Colonic mucosa (tissue), 4 donors: ENCODE results near the gene UBE2QL1. TPM values are rescaled to one million over a fixed set of nuclear protein-coding genes. Genes with fewer than 3 reads are reported as not detected.

ENCODE experiments used
- DNase-seq: peaks from one replicate; pipeline ENCODE4 v3.0.0-alpha.2; 2020
- H3K27ac ChIP-seq: fragments of 200-600 bp; one replicate; pipeline ENCODE4 v1.8.0; 2021
- H3K27me3 ChIP-seq: fragments of 200-600 bp; one replicate; pipeline ENCODE4 v1.8.0; 2021
- H3K36me3 ChIP-seq: fragments of 200-600 bp; one replicate; pipeline ENCODE4 v1.8.0; 2021
- H3K4me1 ChIP-seq: fragments of 200-600 bp; one replicate; pipeline ENCODE4 v1.8.0; 2021; ENCODE audit warnings: mild to moderate bottlenecking
- H3K4me3 ChIP-seq: fragments of 200-600 bp; one replicate; pipeline ENCODE4 v1.8.0; 2021
- H3K9ac ChIP-seq, 2 donors: one replicate each; pipeline ENCODE4 v1.7.0; 2013; ENCODE audit warnings: control low read depth in 2 of 2, low read depth in 2 of 2, low read length in 2 of 2
- H3K9me3 ChIP-seq: fragments of 200-600 bp; one replicate; pipeline ENCODE4 v1.8.0; 2021
- intact Hi-C: fragments of 100-400 bp; cut with DNase I; formaldehyde crosslinking; loops from one replicate; pipeline ENCODE4 v1.14.1; 2022
- total RNA-seq, 2 donors: library from RNA; stranded (reverse); fragmentation: NEBNext Ultra II Directional in 1 of 2; extraction: Animal tissue kit (Norgen Biotek cat#: 25700) in 1 of 2; gene quantifications; one replicate each; pipeline ENCODE4 v1.2.1, GENCODE V29; 2021
- TF ChIP-seq, protein P1 (sequence below): fragments of 200-600 bp; IDR thresholded peaks from one replicate; pipeline ENCODE4 v1.8.0; 2022; ENCODE audit warnings: antibody characterized with exemption, mild to moderate bottlenecking
- donor health status: healthy.
- donor health status: DM: no; HTN: no; CAD: no.
- donor health status: DM: no; HTN: no; CAD: no.

The UBE2QL1 gene
- total RNA-seq, 2 donors from 2014 or later = 0.12 to 0.35 TPM

DNA sequence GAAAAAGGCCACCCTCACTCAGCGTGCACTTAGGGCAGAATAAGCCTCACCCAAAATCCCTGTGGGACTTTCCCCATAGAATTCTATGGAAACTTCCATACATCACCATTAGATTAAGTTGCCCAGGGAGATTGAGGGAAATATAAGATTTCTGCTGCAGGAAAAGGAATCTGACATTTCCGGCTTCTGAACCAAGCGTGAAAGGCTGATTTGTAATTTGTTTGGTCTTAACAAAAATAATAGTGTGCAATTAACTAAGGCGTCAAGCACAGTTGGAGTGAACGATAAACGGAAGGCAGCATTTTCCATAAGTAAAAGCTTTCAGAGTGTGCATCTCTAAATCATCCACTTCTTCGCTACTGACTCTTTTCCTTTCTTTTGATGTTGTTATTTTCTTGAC lies 14.0 kb downstream of the UBE2QL1 start:
- H3K4me1 ChIP-seq = no peaks in the 10 kb centered on the region
- intact Hi-C loops = no loop called here
- DNase-seq = no peak
- no peak overlapping the region for H3K9ac ChIP-seq
- H3K4me3 ChIP-seq = no peak overlapping the region
- TF ChIP-seq, protein P1, sequence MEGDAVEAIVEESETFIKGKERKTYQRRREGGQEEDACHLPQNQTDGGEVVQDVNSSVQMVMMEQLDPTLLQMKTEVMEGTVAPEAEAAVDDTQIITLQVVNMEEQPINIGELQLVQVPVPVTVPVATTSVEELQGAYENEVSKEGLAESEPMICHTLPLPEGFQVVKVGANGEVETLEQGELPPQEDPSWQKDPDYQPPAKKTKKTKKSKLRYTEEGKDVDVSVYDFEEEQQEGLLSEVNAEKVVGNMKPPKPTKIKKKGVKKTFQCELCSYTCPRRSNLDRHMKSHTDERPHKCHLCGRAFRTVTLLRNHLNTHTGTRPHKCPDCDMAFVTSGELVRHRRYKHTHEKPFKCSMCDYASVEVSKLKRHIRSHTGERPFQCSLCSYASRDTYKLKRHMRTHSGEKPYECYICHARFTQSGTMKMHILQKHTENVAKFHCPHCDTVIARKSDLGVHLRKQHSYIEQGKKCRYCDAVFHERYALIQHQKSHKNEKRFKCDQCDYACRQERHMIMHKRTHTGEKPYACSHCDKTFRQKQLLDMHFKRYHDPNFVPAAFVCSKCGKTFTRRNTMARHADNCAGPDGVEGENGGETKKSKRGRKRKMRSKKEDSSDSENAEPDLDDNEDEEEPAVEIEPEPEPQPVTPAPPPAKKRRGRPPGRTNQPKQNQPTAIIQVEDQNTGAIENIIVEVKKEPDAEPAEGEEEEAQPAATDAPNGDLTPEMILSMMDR = no peak
- H3K36me3 ChIP-seq = no peaks in the 10 kb centered on the region
- H3K27me3 ChIP-seq = no peaks in the 10 kb centered on the region
- H3K27ac ChIP-seq = no peak overlapping the region
- H3K9me3 ChIP-seq = no peaks in the 10 kb centered on the region

DNA sequence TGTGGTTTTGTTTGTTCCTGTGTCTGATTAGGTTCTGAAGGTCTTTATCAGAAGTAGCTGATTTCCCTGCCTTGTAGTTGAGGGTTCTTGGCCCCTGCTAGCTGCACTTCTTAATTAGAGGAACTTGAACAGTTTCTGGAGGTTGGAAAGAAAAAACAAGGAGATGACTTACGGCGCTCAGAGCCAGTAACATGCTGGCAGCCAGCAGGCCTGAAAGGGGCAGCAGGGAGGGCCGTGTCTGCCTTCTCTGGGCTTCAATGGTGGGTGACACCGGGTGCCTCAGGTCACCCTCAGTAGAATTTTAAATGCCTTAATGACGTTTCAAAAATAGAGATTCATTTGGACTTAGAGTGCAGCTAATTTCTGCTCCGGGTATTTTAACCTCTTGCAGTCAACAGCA lies 15.8 kb downstream of the UBE2QL1 start:
- Histone ChIP-seq H3K4me3 (no peak overlapping the region), H3K36me3 (no peaks in the 10 kb centered on the region), H3K27me3 (no peaks in the 10 kb centered on the region), H3K27ac (no peak overlapping the region), H3K9me3 (no peaks in the 10 kb centered on the region), H3K9ac (no peak overlapping the region), H3K4me1 (no peaks in the 10 kb centered on the region)
- TF ChIP-seq, protein P1 = no peak
- intact Hi-C loops = no loop called here
- no peak for DNase-seq

DNA sequence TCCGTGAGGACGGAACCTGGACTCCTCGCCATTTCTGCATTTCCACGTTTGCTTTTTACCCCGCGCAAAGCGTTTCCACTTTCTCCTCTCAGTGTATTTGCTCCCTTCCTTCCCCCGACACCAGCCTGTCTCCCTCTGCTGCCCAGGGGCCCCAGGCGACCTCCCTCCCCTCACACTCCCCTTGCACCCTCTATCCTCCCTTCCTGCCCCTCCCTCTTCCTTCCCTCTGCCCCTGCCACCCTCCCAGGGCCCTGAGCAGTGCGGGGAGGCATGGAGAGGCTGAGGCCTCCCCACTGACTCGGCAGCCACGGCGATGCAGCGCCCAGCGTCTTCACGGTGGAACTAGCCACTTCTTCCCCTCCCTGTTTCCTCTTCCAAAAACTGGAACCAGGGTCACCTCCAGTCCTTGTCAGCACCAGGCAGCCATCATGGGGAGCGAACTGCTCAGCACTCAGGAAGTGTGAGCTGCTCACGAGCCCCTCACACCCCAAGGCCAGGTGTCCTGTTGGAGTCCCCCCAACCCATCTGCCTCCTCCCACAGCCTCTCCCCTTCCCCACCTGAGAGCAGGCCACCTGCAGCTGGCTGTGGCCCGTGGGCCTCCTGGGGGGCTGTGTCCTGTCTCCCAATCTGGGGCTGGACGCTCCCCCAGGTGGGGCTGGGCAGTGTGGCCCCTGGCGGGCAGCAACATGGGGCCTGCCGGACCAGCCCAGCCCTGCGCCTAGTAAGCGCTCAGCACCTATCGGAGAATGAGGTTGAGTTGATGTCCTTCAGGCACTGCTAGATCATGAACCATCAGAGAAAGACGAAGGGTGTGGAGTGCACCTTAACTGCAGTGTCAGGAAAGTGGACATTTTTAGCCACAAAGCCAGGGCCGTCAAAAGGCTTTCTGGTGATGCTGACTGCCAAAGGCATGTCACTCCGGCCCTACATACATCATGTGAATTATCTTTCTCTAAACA lies 17.5 kb downstream of the UBE2QL1 start:
- DNase-seq = no peak
- TF ChIP-seq, protein P1 = no peak
- H3K4me3 ChIP-seq = no peak overlapping the region
- no peak overlapping the region for H3K27ac ChIP-seq
- H3K4me1 ChIP-seq = no peaks in the 10 kb centered on the region
- no peaks in the 10 kb centered on the region for H3K9me3 ChIP-seq
- H3K9ac ChIP-seq = no peak overlapping the region
- no peaks in the 10 kb centered on the region for H3K27me3 ChIP-seq
- intact Hi-C loops = no loop called here
- no peaks in the 10 kb centered on the region for H3K36me3 ChIP-seq

DNA sequence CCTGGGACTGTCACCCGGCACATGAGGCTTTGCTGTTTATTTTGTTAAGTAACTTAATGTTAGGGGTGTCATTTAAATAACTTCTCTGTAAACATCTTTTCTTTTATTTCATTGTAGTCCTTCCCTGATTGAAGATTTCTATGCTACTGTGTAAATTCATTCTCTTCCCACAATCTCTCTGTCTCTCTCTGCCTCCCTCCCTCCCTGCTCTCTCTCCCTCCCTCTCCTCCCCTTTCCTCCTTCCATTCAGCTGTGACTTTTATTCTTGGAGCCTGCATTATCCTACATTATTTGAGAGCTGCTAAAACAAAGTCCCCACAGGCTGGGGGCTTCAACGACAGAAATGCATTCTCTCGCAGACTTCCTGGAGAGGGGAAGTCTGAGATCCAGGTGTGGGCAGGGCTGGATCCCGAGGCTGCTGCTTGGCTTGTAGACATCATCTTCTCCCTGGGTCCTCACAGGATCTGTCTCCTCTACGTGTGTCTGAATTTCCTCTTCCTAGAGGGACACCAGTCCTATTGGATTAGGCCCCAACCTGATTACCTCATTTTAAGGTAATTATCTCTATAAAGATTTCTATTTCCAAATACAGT lies 18.4 kb downstream of the UBE2QL1 start:
- H3K27ac ChIP-seq = no peak overlapping the region
- TF ChIP-seq, protein P1 = no peak
- H3K36me3 ChIP-seq = no peaks in the 10 kb centered on the region
- no peak overlapping the region for H3K9ac ChIP-seq
- H3K4me1 ChIP-seq = no peaks in the 10 kb centered on the region
- no peaks in the 10 kb centered on the region for H3K27me3 ChIP-seq
- intact Hi-C loops = no loop called here
- DNase-seq = no peak
- no peak overlapping the region for H3K4me3 ChIP-seq
- no peaks in the 10 kb centered on the region for H3K9me3 ChIP-seq

DNA sequence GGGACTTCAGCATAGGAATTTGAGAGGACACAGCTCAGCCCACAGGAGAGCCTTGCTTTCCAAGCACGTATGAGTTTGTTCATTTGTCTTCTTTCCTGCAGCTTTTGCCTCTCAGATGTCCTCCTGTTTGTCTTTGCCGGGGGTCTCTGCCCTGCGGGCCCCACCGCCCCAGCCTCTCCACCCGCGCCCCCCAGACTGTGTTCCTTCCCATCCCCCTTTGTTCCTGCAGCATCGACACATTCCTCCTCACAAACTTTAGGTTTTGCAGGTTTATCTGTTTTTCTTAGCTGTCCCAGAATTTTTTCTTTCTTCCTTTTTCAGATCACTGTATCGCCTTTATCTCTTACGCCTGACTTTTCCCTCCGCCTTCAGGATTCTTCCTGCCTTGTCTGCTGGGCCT lies 18.9 kb downstream of the UBE2QL1 start:
- H3K4me3 ChIP-seq = no peak overlapping the region
- H3K9ac ChIP-seq = no peak overlapping the region
- H3K9me3 ChIP-seq = no peaks in the 10 kb centered on the region
- H3K27me3 ChIP-seq = no peaks in the 10 kb centered on the region
- no peaks in the 10 kb centered on the region for H3K4me1 ChIP-seq
- intact Hi-C loops = no loop called here
- no peaks in the 10 kb centered on the region for H3K36me3 ChIP-seq
- H3K27ac ChIP-seq = no peak overlapping the region
- DNase-seq = no peak
- TF ChIP-seq, protein P1 = no peak
